Measurements from ENCODE around the gene RFX1. TPM values are rescaled to one million over a fixed set of nuclear protein-coding genes. Genes with fewer than 3 reads are reported as not detected.

The RFX1 gene
- total RNA-seq, 2 experiments from 2014 or later: 14.6 to 16.3 TPM

DNA sequence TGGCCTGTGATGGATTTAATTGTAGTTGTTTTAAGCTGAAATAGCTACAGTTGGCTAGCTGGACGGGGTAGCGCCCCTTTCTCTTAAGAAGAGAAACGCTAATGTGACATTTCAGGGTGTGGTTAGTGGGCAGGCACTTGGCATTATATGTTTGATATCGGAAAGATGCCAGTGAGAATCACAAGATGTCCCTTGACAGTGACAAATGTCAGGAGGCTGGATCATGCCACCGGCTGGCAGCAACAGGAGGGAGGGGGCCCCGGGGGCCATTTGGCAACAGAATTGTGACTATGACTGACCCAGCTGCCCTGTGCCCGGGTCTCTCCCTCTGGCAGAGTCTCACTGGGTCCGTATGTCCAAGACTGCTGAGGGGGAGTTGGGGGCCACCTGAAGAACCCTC, 49.1 kb downstream of the RFX1 start:
- Mint-ChIP-seq H3K4me3 (no peak overlapping the region), H3K27me3 (no peaks in the 10 kb centered on the region), H3K9me3 (no peaks in the 10 kb centered on the region), H3K36me3 (ENCODE audit: low read depth) (peaks cover 54% of the 10 kb centered on the region), H3K27ac (no peak overlapping the region), H3K4me1 (ENCODE audit: low read depth) (peaks cover 12% of the 10 kb centered on the region)
- DNase-seq (no peak), ATAC-seq (ENCODE audit: poor library complexity) (no peak)
- no peak overlapping the region for H3K4me3 ChIP-seq (ENCODE audit: low read length)
- H3K36me3 ChIP-seq (ENCODE audit: insufficient read depth, low read length): peaks cover 72% of the 10 kb centered on the region
- TF ChIP-seq CTCF (IDR thresholded peaks at IDR 0.05): no peak
- ChIA-PET POLR2A (no interaction called here), CTCF (interaction anchor here (1.1 kb wide), 1 partner anchor 76 kb away, joined by 4 read pairs; no protein-coding TSS in a partner anchor)
- H3K4me1 ChIP-seq (ENCODE audit: insufficient read depth, low read length): peaks cover 27% of the 10 kb centered on the region
- no peaks in the 10 kb centered on the region for H3K27me3 ChIP-seq (ENCODE audit: control insufficient read depth in 1 of 2, insufficient read depth in 2 of 2, low read length in 2 of 2)
- intact Hi-C loops (cut with DNase I, micrococcal nuclease): no loop called here
- no peak overlapping the region for H3K27ac ChIP-seq (ENCODE audit: low read depth in 1 of 2, low read length in 2 of 2)
- no peaks in the 10 kb centered on the region for H3K9me3 ChIP-seq (ENCODE audit: control insufficient read depth in 1 of 2, insufficient read depth in 1 of 2, low read length in 2 of 2)

DNA sequence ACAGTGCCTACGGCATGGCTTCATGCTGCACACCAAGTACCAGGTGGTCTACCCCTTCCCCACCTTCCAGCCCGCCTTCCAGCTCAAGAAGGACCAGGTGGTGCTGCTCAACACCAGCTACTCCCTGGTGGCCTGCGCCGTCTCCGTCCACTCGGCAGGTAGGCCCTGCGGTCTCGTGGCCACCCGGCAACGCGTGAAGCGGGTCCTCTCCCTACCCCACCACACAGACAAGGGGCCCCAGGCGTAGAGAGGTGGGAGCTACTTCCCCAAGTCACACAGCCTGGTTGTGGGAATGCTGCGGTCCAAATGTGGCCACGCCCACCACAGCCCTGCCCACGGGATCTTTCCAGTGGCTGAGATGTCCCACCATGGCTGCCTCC, 49.8 kb downstream of the RFX1 start:
- Histone ChIP-seq H3K9me3 (ENCODE audit: control insufficient read depth in 1 of 2, insufficient read depth in 1 of 2, low read length in 2 of 2) (no peaks in the 10 kb centered on the region), H3K36me3 (ENCODE audit: insufficient read depth, low read length) (peaks cover 67% of the 10 kb centered on the region), H3K4me3 (ENCODE audit: low read length) (no peak overlapping the region), H3K27me3 (ENCODE audit: control insufficient read depth in 1 of 2, insufficient read depth in 2 of 2, low read length in 2 of 2) (no peaks in the 10 kb centered on the region), H3K4me1 (ENCODE audit: insufficient read depth, low read length) (peaks cover 33% of the 10 kb centered on the region), H3K27ac (ENCODE audit: low read depth in 1 of 2, low read length in 2 of 2) (no peak overlapping the region)
- Mint-ChIP-seq H3K4me3 (no peak overlapping the region), H3K4me1 (ENCODE audit: low read depth) (peaks cover 17% of the 10 kb centered on the region), H3K36me3 (ENCODE audit: low read depth) (peaks cover 52% of the 10 kb centered on the region), H3K9me3 (no peaks in the 10 kb centered on the region), H3K27me3 (no peaks in the 10 kb centered on the region), H3K27ac (no peak overlapping the region)
- ATAC-seq (ENCODE audit: poor library complexity) (no peak), DNase-seq (no peak)
- ChIA-PET POLR2A (no interaction called here), CTCF (interaction anchor here (0.5 to 1.1 kb wide), 2 partner anchors 31 to 76 kb away, joined by 4 read pairs; no protein-coding TSS in a partner anchor)
- intact Hi-C loops (cut with DNase I, micrococcal nuclease): no loop called here
- no peak for TF ChIP-seq CTCF (IDR thresholded peaks at IDR 0.05)

GRCh38 chr19:13955662-13956364, 50.3 kb downstream of the RFX1 start:
- intact Hi-C loops (cut with DNase I, micrococcal nuclease): no loop called here

More at GRCh38 chr19:13955662-13956364, 50.3 kb downstream of the RFX1 start:
- peaks cover 63% of the 10 kb centered on the region for H3K36me3 ChIP-seq (ENCODE audit: insufficient read depth, low read length)
- peaks cover 33% of the 10 kb centered on the region for H3K4me1 ChIP-seq (ENCODE audit: insufficient read depth, low read length)
- no peaks in the 10 kb centered on the region for H3K9me3 ChIP-seq (ENCODE audit: control insufficient read depth in 1 of 2, insufficient read depth in 1 of 2, low read length in 2 of 2)
- H3K4me3 ChIP-seq (ENCODE audit: low read length): no peak overlapping the region
- Mint-ChIP-seq H3K4me1 (ENCODE audit: low read depth) (peaks cover 17% of the 10 kb centered on the region), H3K36me3 (ENCODE audit: low read depth) (peaks cover 48% of the 10 kb centered on the region), H3K27ac (no peak overlapping the region), H3K9me3 (no peaks in the 10 kb centered on the region), H3K27me3 (no peaks in the 10 kb centered on the region), H3K4me3 (no peak overlapping the region)
- ChIA-PET CTCF (interaction anchor here (0.5 to 1.1 kb wide), 2 partner anchors 32 to 75 kb away, joined by 4 read pairs; no protein-coding TSS in a partner anchor), POLR2A (interaction anchor here (0.6 kb wide), 1 partner anchor 93 kb away, joined by 3 read pairs; no protein-coding TSS in a partner anchor)
- H3K27me3 ChIP-seq (ENCODE audit: control insufficient read depth in 1 of 2, insufficient read depth in 2 of 2, low read length in 2 of 2): no peaks in the 10 kb centered on the region
- TF ChIP-seq CTCF (IDR thresholded peaks at IDR 0.05): no peak
- no peak overlapping the region for H3K27ac ChIP-seq (ENCODE audit: low read depth in 1 of 2, low read length in 2 of 2)
- ATAC-seq (ENCODE audit: poor library complexity) (no peak), DNase-seq (no peak)

Measured in CD4-positive, alpha-beta T cell (primary cell).